CD4-positive, alpha-beta T cell treated with Interferon gamma for 1 hour (primary cell): Measurements from ENCODE around the gene GRAP.

Source experiments
- DNase-seq: peaks from one replicate; pipeline ENCODE4 v3.0.0-alpha.2; 2020

The GRAP gene

GRCh38 chr17:18981335-18981641 is 65.5 kb downstream of the GRAP start:
- DNase-seq: no peak

DNA sequence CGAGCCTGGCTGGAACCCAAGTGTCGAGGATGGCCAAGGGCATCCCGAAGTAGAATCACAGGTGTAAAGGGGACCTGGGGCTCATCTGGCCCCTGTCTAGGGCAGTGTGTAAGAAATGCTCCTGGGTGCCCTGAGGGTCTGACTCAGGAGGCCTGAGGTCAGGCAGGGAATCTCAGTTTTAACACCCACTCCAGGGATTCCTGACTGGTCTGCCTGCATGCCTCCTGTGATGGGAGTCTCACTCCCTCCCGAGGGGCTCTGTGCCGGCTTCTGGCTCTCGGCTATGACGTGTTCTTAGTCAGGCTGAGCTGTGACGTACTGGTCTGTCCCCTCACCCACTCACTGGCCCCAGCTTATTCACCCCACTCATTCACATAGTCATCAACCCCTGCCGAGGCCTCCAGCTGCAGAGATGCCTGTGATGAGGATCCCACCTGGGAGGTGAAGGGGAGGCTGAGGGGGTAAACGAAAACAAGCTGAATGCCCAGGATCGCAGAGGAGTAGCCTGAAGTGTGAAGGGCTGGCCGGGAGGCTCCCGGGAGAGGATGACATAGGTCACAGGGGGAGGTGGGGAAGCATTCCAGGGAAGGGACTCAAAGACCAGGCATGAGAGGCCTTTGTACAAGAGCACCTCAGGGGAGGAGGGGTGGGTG is 65.9 kb downstream of the GRAP start:
- no peak for DNase-seq

DNA sequence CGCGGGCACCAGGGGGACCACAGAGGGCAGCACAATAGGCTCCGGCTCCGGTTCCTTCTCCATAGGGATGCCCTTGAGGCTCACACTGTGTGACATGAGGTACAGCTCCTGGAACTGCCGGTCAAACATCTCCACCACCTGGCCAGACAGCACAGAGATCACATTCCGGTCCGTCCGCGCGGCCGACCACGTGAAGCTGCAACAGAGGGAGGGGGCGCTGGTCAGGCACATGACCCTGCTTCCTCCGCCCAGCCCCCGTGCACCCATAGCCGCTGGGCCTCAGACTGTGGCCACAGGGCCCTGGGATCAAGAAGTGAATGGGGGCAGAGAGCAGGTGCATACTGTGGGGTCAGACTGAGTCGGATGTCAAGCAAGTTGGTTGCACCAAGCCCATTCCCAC is 68.1 kb downstream of the GRAP start:
- no peak for DNase-seq

DNA sequence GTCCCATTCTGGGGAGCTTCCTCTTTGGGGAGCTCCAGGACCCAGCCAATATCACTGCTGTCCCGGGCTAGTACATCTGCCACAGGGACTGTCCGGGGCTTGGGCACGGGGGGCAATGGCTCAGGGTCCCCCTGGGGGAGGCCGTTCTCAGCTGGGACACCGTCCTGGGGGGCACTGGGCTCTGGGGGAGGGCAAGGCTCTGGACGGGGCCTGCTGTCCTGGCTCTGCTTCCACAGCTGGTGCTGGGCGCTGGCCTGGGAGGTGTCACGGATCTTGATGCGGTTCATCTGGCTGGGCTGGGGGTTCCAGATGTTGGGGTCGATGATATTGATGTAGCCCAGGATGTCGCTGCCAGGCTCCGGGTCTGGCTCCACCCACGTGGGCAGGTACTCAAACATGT is 68.7 kb downstream of the GRAP start:
- DNase-seq: no peak

- no peak for DNase-seq
These were observed 69.1 kb downstream of the GRAP start for GRCh38 chr17:18977646-18978045.

DNA sequence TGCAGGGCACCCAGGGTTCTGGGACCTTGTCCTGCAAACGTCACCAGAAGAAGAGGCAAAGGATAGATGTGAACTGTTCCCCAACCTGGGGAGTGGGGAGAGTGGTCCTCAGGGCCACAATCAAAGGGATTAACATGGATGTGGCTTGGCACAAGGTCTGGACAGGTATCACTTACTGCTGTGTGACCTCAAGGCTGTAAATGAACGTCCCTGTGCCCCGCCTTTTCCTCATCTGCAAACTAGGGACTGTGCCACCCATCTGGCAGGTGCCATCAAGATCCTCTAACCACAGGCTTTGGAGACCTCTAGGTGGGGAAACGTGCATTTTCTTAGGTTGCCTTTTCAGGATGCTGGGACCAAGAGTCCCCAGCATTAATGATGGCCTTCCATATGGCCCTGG is 69.7 kb downstream of the GRAP start:
- no peak for DNase-seq

- no peak for DNase-seq
These were observed 70.6 kb downstream of the GRAP start for GRCh38 chr17:18976201-18976600.

GRCh38 chr17:18975597-18975996 is 71.2 kb downstream of the GRAP start:
- no peak for DNase-seq

DNA sequence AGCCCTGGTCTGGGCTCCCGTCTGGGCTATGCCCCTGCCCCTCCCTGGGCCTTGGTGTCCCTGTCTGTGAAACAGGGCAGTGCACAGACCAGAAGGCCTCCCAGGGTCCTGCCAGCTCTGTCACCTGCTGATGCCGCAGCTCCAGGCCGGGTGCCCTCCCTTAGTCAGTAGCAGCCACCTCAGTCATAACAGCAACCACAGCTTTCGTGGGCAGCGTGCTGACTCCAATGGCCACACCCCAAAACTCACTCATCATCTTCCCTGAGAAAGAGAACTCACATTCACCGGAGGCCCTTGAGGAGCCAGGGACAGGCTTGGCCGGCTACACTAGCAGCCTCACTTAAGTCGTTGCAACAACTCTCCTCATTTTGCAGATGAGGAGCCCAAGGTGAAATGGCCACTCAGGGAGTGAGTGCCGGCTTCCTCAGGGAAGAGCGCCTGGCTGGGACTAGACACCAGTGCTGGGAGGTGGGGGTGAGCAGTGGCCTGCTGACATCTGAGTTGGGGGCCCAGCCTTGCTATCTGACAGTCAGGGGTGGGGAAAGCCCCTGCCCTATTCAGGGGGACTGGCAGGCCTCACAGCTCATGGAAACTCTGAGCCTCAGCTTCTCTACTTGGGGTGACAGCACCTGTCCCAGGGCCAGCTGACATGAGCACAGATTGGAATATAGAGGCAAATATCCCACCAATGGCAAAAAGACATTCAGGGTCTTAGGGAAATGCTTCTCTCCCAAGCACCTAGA is 72.2 kb downstream of the GRAP start:
- no peak for DNase-seq

DNA sequence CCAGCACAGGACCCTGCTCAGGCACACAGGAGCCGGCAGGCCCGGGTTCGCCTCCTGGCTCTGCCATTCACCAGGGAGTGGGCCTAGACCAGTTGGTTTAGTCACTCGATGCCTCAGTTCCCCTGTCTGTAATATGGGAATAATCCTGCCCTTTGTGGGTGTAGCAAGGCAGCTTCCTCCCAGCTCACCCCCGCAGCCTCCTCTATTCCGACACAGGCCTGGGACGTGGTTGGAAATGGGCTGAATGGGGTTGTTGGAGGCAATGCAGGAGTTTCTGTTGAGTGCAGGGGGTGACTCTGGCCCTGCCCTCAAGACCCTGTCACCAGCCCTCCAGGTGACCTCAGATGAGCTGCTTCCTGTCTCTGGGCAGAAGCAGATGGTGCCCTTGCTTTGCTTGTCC is 75.0 kb downstream of the GRAP start:
- no peak for DNase-seq
